GM13977 (cell line): Measurements from ENCODE around the gene POU5F2.

Experiments
- DNase-seq: peaks from one replicate; pipeline ENCODE4 v3.0.0; 2012; ENCODE audit warnings: low spot score
- in situ Hi-C: fragments of 300-500 bp; cut with MboI; formaldehyde crosslinking; loops from one replicate; pipeline ENCODE4 v1.12.0; 2022; ENCODE audit warnings: low sequenced_read_pairs, low pct_unique_long_range_greater_than_20kb, mixed read lengths, inconsistent platforms; ENCODE audit not compliant: unreplicated experiment
- TF ChIP-seq, protein P1 (sequence below): IDR thresholded peaks from 2 replicates; pipeline ENCODE4 v1.5.1; 2012; ENCODE audit warnings: mild to moderate bottlenecking, control low read depth; ENCODE audit not compliant: insufficient read depth; ENCODE audit errors: extremely low read depth, missing control alignments

Gene POU5F2

DNA sequence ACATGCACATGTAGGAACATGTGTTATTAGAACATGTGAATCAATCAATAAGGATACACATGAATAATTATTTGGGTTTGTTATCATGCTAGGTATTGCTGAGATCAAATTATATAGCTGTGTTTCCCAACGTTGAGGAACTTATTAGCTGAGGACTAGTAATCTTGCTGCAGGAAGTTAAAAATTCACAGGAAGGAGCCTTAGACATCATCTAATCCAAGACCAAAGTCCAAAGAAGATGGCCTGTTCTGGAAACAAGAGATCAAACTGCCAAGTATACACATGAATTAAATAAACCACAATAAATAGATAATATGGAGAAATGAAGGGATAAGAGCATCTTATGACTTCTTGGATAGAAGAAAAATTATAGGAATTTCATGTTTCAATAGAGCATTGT is 19.9 kb downstream of the POU5F2 start:
- in situ Hi-C loops = no loop called here
- DNase-seq = no peak
- TF ChIP-seq, protein P1, sequence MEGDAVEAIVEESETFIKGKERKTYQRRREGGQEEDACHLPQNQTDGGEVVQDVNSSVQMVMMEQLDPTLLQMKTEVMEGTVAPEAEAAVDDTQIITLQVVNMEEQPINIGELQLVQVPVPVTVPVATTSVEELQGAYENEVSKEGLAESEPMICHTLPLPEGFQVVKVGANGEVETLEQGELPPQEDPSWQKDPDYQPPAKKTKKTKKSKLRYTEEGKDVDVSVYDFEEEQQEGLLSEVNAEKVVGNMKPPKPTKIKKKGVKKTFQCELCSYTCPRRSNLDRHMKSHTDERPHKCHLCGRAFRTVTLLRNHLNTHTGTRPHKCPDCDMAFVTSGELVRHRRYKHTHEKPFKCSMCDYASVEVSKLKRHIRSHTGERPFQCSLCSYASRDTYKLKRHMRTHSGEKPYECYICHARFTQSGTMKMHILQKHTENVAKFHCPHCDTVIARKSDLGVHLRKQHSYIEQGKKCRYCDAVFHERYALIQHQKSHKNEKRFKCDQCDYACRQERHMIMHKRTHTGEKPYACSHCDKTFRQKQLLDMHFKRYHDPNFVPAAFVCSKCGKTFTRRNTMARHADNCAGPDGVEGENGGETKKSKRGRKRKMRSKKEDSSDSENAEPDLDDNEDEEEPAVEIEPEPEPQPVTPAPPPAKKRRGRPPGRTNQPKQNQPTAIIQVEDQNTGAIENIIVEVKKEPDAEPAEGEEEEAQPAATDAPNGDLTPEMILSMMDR = no peak

GRCh38 chr5:93721071-93721470 is 20.3 kb downstream of the POU5F2 start:
- DNase-seq = no peak
- in situ Hi-C loops = no loop called here
- TF ChIP-seq, protein P1 = no peak

- TF ChIP-seq, protein P1 = no peak
- no peak for DNase-seq
- in situ Hi-C loops = no loop called here
These were observed 24.2 kb downstream of the POU5F2 start for GRCh38 chr5:93717162-93717561.

DNA sequence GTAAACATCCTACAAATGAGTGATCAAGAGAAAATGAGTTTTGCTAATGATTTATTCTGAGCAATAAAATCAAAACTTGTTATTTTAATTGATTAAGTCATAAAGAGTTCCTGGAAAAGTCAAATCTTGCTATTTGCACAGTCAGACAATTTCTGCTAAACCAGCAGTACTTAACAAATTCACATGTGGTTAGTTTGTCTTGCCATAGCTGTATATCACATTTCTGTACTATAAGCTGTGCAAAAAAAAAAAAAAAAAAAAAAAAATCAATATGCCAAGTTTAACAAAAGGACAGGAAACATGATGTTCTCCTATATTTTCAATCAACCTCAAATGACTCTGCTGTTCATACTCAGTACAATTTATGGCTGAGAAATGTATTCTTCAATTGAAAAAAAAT is 24.9 kb downstream of the POU5F2 start:
- TF ChIP-seq, protein P1 = no peak
- in situ Hi-C loops = no loop called here
- no peak for DNase-seq

- TF ChIP-seq, protein P1 = no peak
- in situ Hi-C loops = no loop called here
- no peak for DNase-seq
These were observed 25.6 kb downstream of the POU5F2 start for GRCh38 chr5:93715761-93716160.

DNA sequence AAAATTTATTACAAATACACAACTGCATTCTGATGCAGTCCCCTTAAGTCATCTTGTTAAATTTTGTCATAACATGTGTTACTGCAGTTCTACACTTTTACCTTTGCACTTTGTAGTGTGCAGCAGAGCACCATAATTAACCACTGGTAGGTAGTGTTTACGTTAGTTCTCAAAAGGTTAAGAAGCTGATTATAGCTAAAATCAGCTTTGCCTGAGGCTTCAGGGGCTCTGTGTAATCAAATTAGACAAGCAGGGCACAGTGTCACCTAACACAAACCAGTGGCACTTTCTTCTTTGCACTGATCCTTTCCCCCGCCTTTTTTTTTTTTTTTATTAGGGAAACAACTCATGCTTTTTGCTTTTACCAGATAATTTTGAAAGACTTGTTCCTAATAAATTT is 26.1 kb downstream of the POU5F2 start:
- in situ Hi-C loops = no loop called here

More for the DNA sequence above, 26.1 kb downstream of the POU5F2 start:
- DNase-seq = no peak
- TF ChIP-seq, protein P1 = no peak
